ENCODE results near the gene TAMALIN. TPM values are rescaled to one million over a fixed set of nuclear protein-coding genes. Genes with fewer than 3 reads are reported as not detected.

Gene TAMALIN
- polyA plus RNA-seq, 1 donor = 9.6 TPM

- H3K36me3 ChIP-seq (ENCODE audit: control insufficient read depth, insufficient read depth, low read length) = no peaks in the 10 kb centered on the region
- H3K9me3 ChIP-seq (ENCODE audit: control insufficient read depth, low read depth, low read length) = no peaks in the 10 kb centered on the region
- no peak overlapping the region for H3K4me3 ChIP-seq (ENCODE audit: low read length)
- H3K27me3 ChIP-seq (ENCODE audit: control insufficient read depth, insufficient read depth, low read length) = peaks cover 7% of the 10 kb centered on the region
- no CpG with 5 or more reads among the region's 18 CpGs for WGBS (ENCODE audit: insufficient coverage, low lambda C conversion rate)
- peaks cover 23% of the 10 kb centered on the region for H3K4me1 ChIP-seq (ENCODE audit: control insufficient read depth, insufficient read depth, low read length)
- no peak for DNase-seq
- H3K27ac ChIP-seq (ENCODE audit: low read length) = no peak overlapping the region
Measured at GRCh38 chr12:52044292-52044983, 37.7 kb downstream of the TAMALIN start.

- H3K4me1 ChIP-seq (ENCODE audit: control insufficient read depth, insufficient read depth, low read length) = peaks cover 25% of the 10 kb centered on the region
- no CpG with 5 or more reads among the region's 4 CpGs for WGBS (ENCODE audit: insufficient coverage, low lambda C conversion rate)
Measured at GRCh38 chr12:52045794-52046199, 39.1 kb downstream of the TAMALIN start.

GRCh38 chr12:52046859-52047258 is 40.1 kb downstream of the TAMALIN start:
- no CpG with 5 or more reads among the region's 7 CpGs for WGBS (ENCODE audit: insufficient coverage, low lambda C conversion rate)
- H3K36me3 ChIP-seq (ENCODE audit: control insufficient read depth, insufficient read depth, low read length) = no peaks in the 10 kb centered on the region
- DNase-seq = no peak
- peaks cover 24% of the 10 kb centered on the region for H3K4me1 ChIP-seq (ENCODE audit: control insufficient read depth, insufficient read depth, low read length)
- H3K9me3 ChIP-seq (ENCODE audit: control insufficient read depth, low read depth, low read length) = no peaks in the 10 kb centered on the region
- H3K4me3 ChIP-seq (ENCODE audit: low read length) = no peak overlapping the region
- no peak overlapping the region for H3K27ac ChIP-seq (ENCODE audit: low read length)
- peaks cover 9% of the 10 kb centered on the region for H3K27me3 ChIP-seq (ENCODE audit: control insufficient read depth, insufficient read depth, low read length)

More at GRCh38 chr12:52045794-52046199, 39.1 kb downstream of the TAMALIN start:
- no peaks in the 10 kb centered on the region for H3K9me3 ChIP-seq (ENCODE audit: control insufficient read depth, low read depth, low read length)
- peak in 1 of 2 donors; percentile 77 for DNase-seq
- H3K27ac ChIP-seq (ENCODE audit: low read length) = no peak overlapping the region
- no peaks in the 10 kb centered on the region for H3K36me3 ChIP-seq (ENCODE audit: control insufficient read depth, insufficient read depth, low read length)
- H3K27me3 ChIP-seq (ENCODE audit: control insufficient read depth, insufficient read depth, low read length) = peaks cover 7% of the 10 kb centered on the region
- H3K4me3 ChIP-seq (ENCODE audit: low read length) = no peak overlapping the region

GRCh38 chr12:52049286-52049685 is 42.5 kb downstream of the TAMALIN start:
- 43% methylated on average over 1 of the region's 4 CpGs for WGBS (ENCODE audit: insufficient coverage, low lambda C conversion rate)
- H3K4me3 ChIP-seq (ENCODE audit: low read length) = no peak overlapping the region
- peaks cover 26% of the 10 kb centered on the region for H3K4me1 ChIP-seq (ENCODE audit: control insufficient read depth, insufficient read depth, low read length)
- no peaks in the 10 kb centered on the region for H3K36me3 ChIP-seq (ENCODE audit: control insufficient read depth, insufficient read depth, low read length)
- H3K9me3 ChIP-seq (ENCODE audit: control insufficient read depth, low read depth, low read length) = no peaks in the 10 kb centered on the region
- no peak overlapping the region for H3K27ac ChIP-seq (ENCODE audit: low read length)
- peaks cover 9% of the 10 kb centered on the region for H3K27me3 ChIP-seq (ENCODE audit: control insufficient read depth, insufficient read depth, low read length)
- DNase-seq = no peak

- H3K27ac ChIP-seq (ENCODE audit: low read length) = no peak overlapping the region
- peaks cover 9% of the 10 kb centered on the region for H3K27me3 ChIP-seq (ENCODE audit: control insufficient read depth, insufficient read depth, low read length)
- no peak overlapping the region for H3K4me3 ChIP-seq (ENCODE audit: low read length)
- WGBS (ENCODE audit: insufficient coverage, low lambda C conversion rate) = 100% methylated on average over 1 of the region's 5 CpGs
- DNase-seq = no peak
- no peaks in the 10 kb centered on the region for H3K9me3 ChIP-seq (ENCODE audit: control insufficient read depth, low read depth, low read length)
- H3K4me1 ChIP-seq (ENCODE audit: control insufficient read depth, insufficient read depth, low read length) = peaks cover 26% of the 10 kb centered on the region
- H3K36me3 ChIP-seq (ENCODE audit: control insufficient read depth, insufficient read depth, low read length) = peaks cover 2% of the 10 kb centered on the region
Measured at GRCh38 chr12:52049688-52050087, 42.9 kb downstream of the TAMALIN start.

GRCh38 chr12:52050116-52050757 is 43.5 kb downstream of the TAMALIN start:
- 100% methylated on average over 1 of the region's 16 CpGs for WGBS (ENCODE audit: insufficient coverage, low lambda C conversion rate)
- Histone ChIP-seq H3K4me3 (ENCODE audit: low read length) (peak overlapping the region; percentile 59), H3K4me1 (ENCODE audit: control insufficient read depth, insufficient read depth, low read length) (peaks cover 26% of the 10 kb centered on the region), H3K27ac (ENCODE audit: low read length) (peak overlapping the region; percentile 56), H3K27me3 (ENCODE audit: control insufficient read depth, insufficient read depth, low read length) (peaks cover 9% of the 10 kb centered on the region), H3K9me3 (ENCODE audit: control insufficient read depth, low read depth, low read length) (no peaks in the 10 kb centered on the region), H3K36me3 (ENCODE audit: control insufficient read depth, insufficient read depth, low read length) (peaks cover 6% of the 10 kb centered on the region)
- no peak for DNase-seq

- Histone ChIP-seq H3K27ac (ENCODE audit: low read length) (peak within 1 kb of the TSS; percentile 82), H3K36me3 (ENCODE audit: control insufficient read depth, insufficient read depth, low read length) (peaks cover 6% of the 10 kb centered on the region), H3K9me3 (ENCODE audit: control insufficient read depth, low read depth, low read length) (no peaks in the 10 kb centered on the region), H3K4me3 (ENCODE audit: low read length) (peak within 1 kb of the TSS; percentile 59), H3K27me3 (ENCODE audit: control insufficient read depth, insufficient read depth, low read length) (peaks cover 9% of the 10 kb centered on the region), H3K4me1 (ENCODE audit: control insufficient read depth, insufficient read depth, low read length) (peaks cover 21% of the 10 kb centered on the region)
- WGBS (ENCODE audit: insufficient coverage, low lambda C conversion rate) = no CpG with 5 or more reads among the region's 77 CpGs
- peak; percentile 93 to 94 for DNase-seq
Measured at GRCh38 chr12:52050758-52051541, 44.2 kb downstream of the TAMALIN start, which contains the start of gene NR4A1. NR4A1 (plus strand) TSS chr12:52051442; CDS start chr12:52054329, 2,887 bp downstream.

GRCh38 chr12:52052468-52053186 is 45.9 kb downstream of the TAMALIN start:
- Histone ChIP-seq H3K4me1 (ENCODE audit: control insufficient read depth, insufficient read depth, low read length) (peaks cover 18% of the 10 kb centered on the region), H3K9me3 (ENCODE audit: control insufficient read depth, low read depth, low read length) (no peaks in the 10 kb centered on the region), H3K36me3 (ENCODE audit: control insufficient read depth, insufficient read depth, low read length) (peaks cover 16% of the 10 kb centered on the region), H3K27me3 (ENCODE audit: control insufficient read depth, insufficient read depth, low read length) (peaks cover 9% of the 10 kb centered on the region), H3K27ac (ENCODE audit: low read length) (peak overlapping the region; percentile 82), H3K4me3 (ENCODE audit: low read length) (peak overlapping the region; percentile 59)
- WGBS (ENCODE audit: insufficient coverage, low lambda C conversion rate) = no CpG with 5 or more reads among the region's 7 CpGs
- DNase-seq = peak in 1 of 2 donors; percentile 62

GRCh38 chr12:52053536-52054209 is 46.9 kb downstream of the TAMALIN start:
- Histone ChIP-seq H3K4me3 (ENCODE audit: low read length) (no peak overlapping the region), H3K27ac (ENCODE audit: low read length) (no peak overlapping the region), H3K9me3 (ENCODE audit: control insufficient read depth, low read depth, low read length) (no peaks in the 10 kb centered on the region), H3K36me3 (ENCODE audit: control insufficient read depth, insufficient read depth, low read length) (peaks cover 16% of the 10 kb centered on the region), H3K27me3 (ENCODE audit: control insufficient read depth, insufficient read depth, low read length) (peaks cover 9% of the 10 kb centered on the region), H3K4me1 (ENCODE audit: control insufficient read depth, insufficient read depth, low read length) (peaks cover 18% of the 10 kb centered on the region)
- no peak for DNase-seq
- WGBS (ENCODE audit: insufficient coverage, low lambda C conversion rate) = no CpG with 5 or more reads among the region's 9 CpGs

Data from large intestine (tissue), 3 donors.